Activated CD8-positive, alpha-beta memory T cell treated with anti-CD3 and anti-CD28 coated beads, Interleukin-2, amount 10 ng/mL, durations not matched to agents 7 days and 5 days (primary cell): Measurements from ENCODE around the gene SLC37A1. TPM values are rescaled to one million over a fixed set of nuclear protein-coding genes. Genes with fewer than 3 reads are reported as not detected.
"Not testable (repeated sequence)": the region's sequence is repeated elsewhere in the genome, so short reads cannot be mapped to it uniquely, and the experiment has no call there.

Source experiments
- ATAC-seq: fragments of 150-1000 bp; cut with Tn5 transposase; one replicate; pipeline ENCODE4 v1.10.0; 2021; ENCODE audit warnings: moderate library complexity
- CTCF ChIA-PET: fragments of 350-600 bp; sonication (Branson Sonifier 250); formaldehyde crosslinking; loops from one replicate; lab custom pipeline; 2021; ENCODE audit warnings: antibody characterized with exemption; lab: Charles Lee
- DNase-seq: peaks from one replicate; pipeline ENCODE4 v3.0.0-alpha.2; 2020
- H3K27ac Mint-ChIP-seq: one replicate; pipeline ENCODE4 v1.8.0; 2021; ENCODE audit warnings: mild to moderate bottlenecking, mixed read lengths
- H3K27me3 Mint-ChIP-seq: one replicate; pipeline ENCODE4 v1.8.0; 2021; ENCODE audit warnings: mixed read lengths
- H3K36me3 Mint-ChIP-seq: one replicate; pipeline ENCODE4 v1.8.0; 2021; ENCODE audit warnings: mild to moderate bottlenecking, mixed read lengths
- H3K4me1 Mint-ChIP-seq: one replicate; pipeline ENCODE4 v1.8.0; 2021; ENCODE audit warnings: mixed read lengths
- H3K4me3 Mint-ChIP-seq: one replicate; pipeline ENCODE4 v1.8.0; 2021; ENCODE audit warnings: mild to moderate bottlenecking, moderate library complexity, mixed read lengths
- H3K9me3 Mint-ChIP-seq: one replicate; pipeline ENCODE4 v1.8.0; 2022; ENCODE audit warnings: low read depth, mixed read lengths
- total RNA-seq, 2 experiments: library from RNA; stranded (reverse); gene quantifications; one replicate each; pipeline ENCODE4 v1.2.3, GENCODE V29; 2021

Gene SLC37A1
- total RNA-seq, 2 experiments from 2014 or later = 14.0 to 14.8 TPM

DNA sequence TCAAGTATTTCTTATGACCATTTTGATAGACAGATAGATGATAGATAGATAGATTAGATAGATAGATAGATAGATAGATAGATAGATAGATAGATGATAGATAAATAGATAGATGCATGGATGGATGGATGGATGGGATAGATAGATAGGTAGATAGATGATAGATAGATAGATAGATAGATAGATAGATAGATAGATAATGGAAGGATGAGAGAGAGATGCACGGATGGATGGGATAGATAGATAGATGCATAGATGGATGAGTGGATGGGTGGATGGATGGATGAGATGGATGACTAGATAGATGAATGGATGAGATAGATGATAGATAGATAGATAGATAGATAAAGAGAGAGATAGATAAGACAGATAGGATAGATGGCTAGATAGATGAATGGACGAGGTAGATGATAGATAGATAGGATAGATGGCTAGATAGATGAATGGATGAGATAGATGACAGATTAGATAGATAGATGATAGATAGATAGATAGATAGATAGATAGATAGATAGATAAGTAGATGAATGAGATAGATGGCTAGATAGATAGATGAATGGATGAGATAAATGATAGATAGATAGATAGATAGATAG lies 114.9 kb downstream of the SLC37A1 start:
- DNase-seq, CTCF ChIA-PET, H3K27ac Mint-ChIP-seq, H3K4me3 Mint-ChIP-seq, H3K4me1 Mint-ChIP-seq, ATAC-seq, H3K36me3 Mint-ChIP-seq, H3K9me3 Mint-ChIP-seq: not testable (repeated sequence)
- H3K27me3 Mint-ChIP-seq = peaks cover 29% of the 10 kb centered on the region

DNA sequence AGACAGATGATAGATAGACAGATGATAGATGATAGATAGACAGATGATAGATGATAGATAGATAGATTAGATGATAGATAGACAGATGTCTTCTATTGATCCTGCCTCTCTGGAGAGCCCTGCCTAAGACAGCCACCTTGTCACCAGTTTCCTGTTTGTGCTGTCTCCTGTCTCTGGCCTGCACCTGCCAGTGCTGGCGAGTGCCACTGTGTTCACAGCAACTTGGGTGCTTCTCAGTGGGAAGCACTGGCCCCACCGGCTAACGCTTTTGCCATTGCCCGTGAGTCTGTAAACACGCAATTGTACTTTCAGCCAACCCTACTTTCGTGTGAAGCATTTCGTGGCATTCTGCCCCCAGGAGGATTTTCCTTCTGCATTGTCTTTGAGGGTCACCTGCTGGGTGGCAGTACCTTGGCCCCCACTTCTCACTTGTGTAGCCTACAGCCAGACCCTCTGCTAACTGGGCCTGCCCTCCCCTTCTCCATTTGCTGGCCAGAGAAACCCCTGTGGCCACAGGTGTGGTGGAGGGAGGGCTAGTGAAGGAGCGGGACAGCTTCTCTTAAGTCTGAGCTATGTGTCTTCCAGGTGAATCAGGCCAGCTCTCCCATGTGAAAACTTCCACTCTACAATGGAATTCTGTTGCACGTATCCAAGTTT lies 116.4 kb downstream of the SLC37A1 start:
- H3K27ac Mint-ChIP-seq = no peak overlapping the region
- peaks cover 15% of the 10 kb centered on the region for H3K27me3 Mint-ChIP-seq
- CTCF ChIA-PET = interaction anchor here (1.7 kb wide), 1 partner anchor 23 kb away, joined by 4 read pairs; the partner anchor contains the start of gene PDE9A

DNA sequence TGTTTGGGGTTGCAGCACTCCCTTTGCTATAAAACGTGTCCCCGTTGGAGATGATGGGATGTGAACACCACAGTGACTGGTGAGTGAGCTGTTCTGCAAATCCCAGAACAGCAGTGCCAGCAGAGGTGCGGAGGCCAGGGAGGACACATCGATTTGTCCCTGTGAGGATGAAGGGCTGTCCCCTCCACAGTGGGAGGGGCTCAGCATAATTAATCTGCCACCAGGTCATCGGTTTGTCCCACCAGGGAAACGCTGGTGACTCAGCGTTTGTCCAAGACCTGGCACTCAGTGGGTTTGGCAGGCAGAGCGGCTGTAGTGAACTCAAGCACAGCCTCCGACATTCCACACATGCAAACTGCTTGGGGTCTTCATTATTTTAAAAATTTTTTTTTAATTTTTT lies 117.0 kb downstream of the SLC37A1 start:
- Mint-ChIP-seq H3K4me3 (no peak overlapping the region), H3K4me1 (no peaks in the 10 kb centered on the region), H3K36me3 (no peaks in the 10 kb centered on the region), H3K27me3 (peaks cover 11% of the 10 kb centered on the region), H3K9me3 (no peaks in the 10 kb centered on the region), H3K27ac (no peak overlapping the region)
- no peak for ATAC-seq
- no peak for DNase-seq
- CTCF ChIA-PET = interaction anchor here (1.7 to 2.0 kb wide), 2 partner anchors 23 to 37 kb away, joined by 4 read pairs; partner anchors contain the start of gene PDE9A

More for the DNA sequence above, 116.4 kb downstream of the SLC37A1 start:
- Mint-ChIP-seq H3K9me3 (no peaks in the 10 kb centered on the region), H3K36me3 (no peaks in the 10 kb centered on the region), H3K4me1 (no peaks in the 10 kb centered on the region), H3K4me3 (no peak overlapping the region)
- ATAC-seq (no peak), DNase-seq (no peak)

Other genes with a start within 250 kb of the SLC37A1 start
- not detected for gene TFF3, start 198.4 kb upstream of the SLC37A1 start, total RNA-seq
- gene TFF2, start 162.9 kb upstream of the SLC37A1 start, total RNA-seq = not detected
- gene TFF1, start 147.3 kb upstream of the SLC37A1 start, total RNA-seq = not detected
- 10 to 100 TPM; 22.3 to 27.4 TPM for gene TMPRSS3, start 117.8 kb upstream of the SLC37A1 start, total RNA-seq
- gene UBASH3A, start 110.0 kb upstream of the SLC37A1 start, total RNA-seq = 10 to 100 TPM; 75.3 to 89.5 TPM
- not detected for gene RSPH1, start 17.6 kb upstream of the SLC37A1 start, total RNA-seq
- gene PDE9A, start 139.8 kb downstream of the SLC37A1 start, total RNA-seq = 1 to 10 TPM; 2.0 to 6.8 TPM